ENCODE results near the gene ITIH5. TPM values are rescaled to one million over a fixed set of nuclear protein-coding genes. Genes with fewer than 3 reads are reported as not detected.
"Not testable (repeated sequence)": the region's sequence is repeated elsewhere in the genome, so short reads cannot be mapped to it uniquely, and the experiment has no call there.

ITIH5 gene
- total RNA-seq, 1 donor from 2014 or later = not detected

DNA sequence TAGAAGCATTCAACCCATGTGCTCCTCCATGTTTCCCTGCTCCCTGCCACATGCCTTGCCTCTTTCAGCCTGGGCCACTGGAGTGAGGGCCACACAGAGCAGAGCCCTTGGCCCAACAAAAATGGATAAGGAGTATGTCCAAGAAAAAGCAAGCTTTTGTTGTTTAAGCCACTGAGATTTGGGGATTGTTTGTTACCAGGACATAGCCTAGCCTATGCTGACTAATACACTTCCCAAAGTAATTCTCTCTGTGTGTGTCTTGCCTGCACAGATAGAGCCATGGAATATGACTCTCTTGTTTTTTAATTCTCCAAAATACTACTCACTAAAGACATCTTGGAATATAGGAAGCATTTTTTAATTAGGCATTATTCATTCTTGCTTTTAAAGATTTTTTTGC is 22.8 kb upstream of the ITIH5 start:
- intact Hi-C loops (cut with micrococcal nuclease) = loop anchor here (5.0 to 10.0 kb wide), 2 partner anchors 275 to 1613 kb away; partner anchors contain the start of gene SFMBT2

DNA sequence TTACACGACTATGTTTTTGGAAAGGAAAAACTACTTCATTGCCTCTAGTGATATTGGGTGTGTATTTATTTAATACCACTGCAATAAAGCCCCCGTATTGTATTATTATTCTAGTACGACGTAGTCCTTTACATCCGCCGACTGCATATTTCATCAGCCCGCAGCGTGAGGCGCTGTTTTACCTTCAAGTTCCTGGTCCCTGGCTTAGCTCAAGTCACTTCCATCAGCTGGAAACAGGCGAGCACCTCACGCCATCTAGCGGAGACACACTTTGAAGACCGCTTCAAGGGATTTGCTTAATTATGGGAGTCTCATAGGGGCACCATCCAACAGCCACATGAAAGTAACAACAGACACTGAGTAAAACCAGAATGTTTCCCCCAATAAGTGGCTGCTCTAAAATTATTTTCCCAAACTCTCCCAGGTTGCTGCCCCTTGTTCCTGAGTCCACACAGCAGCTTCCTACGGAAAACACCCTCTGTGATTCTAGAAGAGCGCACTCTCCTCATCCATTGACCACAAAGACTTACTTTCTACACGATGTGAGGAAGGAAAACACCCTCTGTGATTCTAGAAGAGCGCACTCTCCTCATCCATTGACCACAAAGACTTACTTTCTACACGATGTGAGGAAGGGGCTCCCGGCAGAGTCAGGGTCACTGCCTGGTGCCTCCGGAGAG is 20.6 kb upstream of the ITIH5 start:
- intact Hi-C loops (cut with micrococcal nuclease) = loop anchor here (1.0 to 10.0 kb wide), 4 partner anchors 162 to 1615 kb away; partner anchors contain the start of gene SFMBT2

DNA sequence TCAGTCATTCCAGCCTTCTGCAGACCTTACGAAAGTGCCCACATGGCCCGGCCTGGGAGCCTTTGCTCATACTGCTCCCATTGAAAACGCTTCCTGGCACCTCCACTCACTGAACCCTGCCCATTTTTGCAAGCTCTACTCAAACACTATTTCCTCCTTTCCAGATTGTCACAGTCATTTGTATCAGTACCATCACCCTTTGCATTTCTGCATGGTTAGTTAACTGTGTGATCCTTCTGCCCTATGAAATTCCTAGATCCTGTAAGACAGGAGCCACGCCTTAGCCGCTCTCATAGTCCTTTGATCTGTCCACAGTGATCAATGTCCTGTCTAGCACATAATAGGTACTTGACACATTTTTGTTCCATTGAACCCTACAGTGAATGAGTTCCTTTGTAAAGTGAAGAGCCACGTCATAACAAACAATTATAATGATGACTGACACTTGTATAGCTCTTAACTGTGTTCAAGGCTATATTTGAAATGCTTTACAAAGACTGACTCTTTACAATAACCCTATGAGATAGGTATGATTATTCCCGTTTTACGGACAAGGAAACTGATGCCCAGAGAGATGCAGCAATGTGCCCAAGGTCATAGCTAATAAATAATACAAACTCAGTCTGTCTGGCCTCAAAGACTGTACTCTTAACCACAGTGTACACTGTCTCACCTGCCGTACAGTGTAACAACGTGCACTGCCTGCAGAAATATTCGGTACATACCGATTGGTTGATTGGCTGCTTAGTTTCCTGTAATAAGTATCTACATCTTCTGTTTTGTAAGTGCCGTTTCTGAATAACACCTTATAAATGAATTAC is 19.8 kb upstream of the ITIH5 start:
- intact Hi-C loops (cut with micrococcal nuclease) = loop anchor here (1.0 to 10.0 kb wide), 4 partner anchors 161 to 1616 kb away; partner anchors contain the start of gene SFMBT2

DNA sequence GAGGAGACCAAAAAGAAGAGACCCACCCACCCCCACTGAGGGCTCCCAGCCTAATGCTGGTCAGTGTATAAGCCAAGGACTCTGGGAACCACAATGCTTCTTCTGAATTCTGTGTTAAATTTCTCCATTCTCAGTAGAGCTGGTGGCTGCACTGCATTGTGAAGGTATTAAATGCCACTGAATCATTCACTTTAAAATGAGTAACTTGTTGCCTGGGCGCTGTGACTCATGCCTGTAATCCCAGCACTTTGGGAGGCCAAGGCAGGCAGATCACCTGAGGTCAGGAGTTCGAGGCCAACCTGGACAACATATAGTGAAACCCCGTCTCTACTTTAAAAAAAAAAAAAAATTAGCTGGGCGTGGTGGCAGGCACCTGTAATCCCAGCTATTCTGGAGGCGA is 13.3 kb upstream of the ITIH5 start:
- intact Hi-C loops (cut with micrococcal nuclease) = loop anchor here (10.0 kb wide), 1 partner anchor 265 kb away; the partner anchor contains the start of gene SFMBT2

DNA sequence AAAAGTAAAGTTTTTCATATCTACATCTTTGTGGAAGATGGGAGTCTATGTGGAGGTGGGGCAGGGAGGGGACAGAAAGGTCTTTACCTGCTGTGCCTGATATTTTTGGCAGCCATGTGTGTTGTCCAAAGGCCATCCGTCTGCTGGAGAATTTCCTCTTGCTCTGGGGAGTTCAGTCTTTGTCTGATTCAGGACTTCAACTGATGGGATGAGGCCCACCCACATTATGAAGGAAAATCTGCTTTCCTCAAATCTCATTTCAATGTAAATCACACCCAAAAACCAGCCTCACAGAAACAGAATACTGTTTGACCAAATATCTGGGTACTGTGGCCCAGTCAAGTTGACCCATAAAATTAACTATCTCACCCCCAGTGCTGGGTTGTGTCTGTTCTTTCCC is 12.5 kb upstream of the ITIH5 start:
- intact Hi-C loops (cut with micrococcal nuclease) = no loop called here

DNA sequence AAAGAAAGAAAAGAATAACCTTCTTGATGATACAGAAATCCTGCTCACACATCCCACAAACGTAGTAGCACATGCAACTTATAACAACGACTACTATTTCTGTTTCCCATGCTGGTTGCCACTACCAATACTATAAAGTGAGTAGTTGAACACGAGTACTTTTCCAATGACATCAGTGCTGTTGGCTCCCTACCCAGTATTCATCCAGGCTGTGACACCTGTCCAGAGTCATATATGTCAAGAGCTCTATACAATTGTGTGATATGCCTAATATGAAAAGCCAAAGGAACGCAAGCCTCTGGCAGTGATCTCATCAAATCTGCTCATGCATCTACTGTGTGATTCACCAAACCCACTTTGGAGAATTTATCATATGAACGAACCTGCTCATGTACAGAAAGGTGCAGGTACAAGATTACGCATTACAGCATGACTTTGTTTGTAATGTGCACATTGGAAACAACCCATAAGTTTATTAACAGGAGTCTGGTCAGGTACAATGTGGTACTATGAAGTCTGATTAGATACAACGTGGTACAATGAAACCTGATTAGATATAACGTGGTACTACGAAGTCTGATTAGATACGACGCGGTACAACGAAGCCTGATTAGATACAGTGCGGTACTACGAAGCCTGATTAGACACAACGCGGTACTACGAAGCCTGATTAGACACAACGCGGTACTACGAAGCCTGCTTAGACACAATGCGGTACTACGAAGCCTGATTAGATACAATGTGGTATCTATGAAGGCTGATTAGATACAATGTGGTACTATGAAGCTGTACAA is 5.8 kb upstream of the ITIH5 start:
- intact Hi-C loops (cut with micrococcal nuclease) = no loop called here

DNA sequence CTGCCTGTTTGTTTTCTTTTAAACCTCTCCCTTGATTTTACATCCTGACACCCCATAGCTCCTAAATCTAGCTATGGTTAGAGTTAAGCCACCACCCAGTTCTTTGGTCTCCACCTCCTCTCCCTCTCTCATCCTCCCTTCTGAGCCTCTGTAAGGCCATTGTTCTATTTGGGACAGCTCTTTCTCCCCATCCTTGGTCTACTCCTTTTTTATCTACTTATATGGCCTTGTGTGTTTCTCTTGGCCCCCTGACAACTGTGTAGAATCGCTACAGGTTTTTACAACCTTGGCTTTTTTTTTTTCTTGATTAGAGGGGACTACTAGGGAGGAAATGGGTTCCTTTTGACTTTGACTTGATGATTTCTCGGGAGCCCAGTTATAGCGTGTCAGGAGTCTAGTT is 3.4 kb upstream of the ITIH5 start:
- intact Hi-C loops (cut with micrococcal nuclease) = no loop called here

DNA sequence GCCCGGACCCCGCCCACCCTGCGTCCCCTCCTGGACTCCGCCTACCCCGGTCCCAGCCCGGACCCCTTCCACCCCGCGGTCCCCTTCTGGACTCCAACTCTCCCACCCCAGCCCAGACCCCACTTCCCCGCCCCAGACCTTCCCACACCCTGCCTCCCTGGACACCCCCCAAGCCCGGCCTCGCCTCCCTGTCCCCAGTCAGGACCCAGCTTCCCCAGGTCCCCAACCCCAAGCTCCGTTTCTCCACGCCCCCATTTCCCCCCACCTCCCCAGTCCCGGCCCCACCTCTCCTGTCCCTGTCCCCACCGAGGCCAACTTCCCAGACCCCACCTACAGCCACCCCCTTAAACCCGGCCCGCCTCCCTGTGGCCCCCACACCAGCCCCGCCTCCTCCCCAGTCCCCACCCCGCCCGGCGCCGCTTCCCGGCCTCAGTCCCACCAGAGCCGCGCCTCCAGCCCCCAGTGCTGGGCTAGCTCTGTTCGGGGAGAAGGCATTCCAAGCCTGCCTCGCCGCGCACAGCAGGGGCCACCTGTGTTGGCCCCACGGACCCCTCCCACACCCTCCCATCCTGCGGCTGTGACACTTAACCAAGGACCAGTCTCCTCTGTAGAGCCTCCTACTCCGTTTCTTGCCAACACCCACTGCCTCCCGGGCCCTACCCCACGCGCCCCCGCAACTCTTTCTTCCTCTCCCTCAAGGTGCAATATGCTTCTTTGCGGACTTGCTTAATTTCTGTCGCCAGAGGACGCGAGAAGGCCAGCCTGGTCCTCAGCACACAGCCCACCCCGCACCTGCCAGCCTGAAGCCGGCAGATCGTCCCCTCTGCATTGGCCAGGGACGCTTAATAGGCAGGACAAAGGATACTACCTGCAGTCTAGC is 736 bp upstream of the ITIH5 start:
- intact Hi-C loops (cut with micrococcal nuclease) = no loop called here

DNA sequence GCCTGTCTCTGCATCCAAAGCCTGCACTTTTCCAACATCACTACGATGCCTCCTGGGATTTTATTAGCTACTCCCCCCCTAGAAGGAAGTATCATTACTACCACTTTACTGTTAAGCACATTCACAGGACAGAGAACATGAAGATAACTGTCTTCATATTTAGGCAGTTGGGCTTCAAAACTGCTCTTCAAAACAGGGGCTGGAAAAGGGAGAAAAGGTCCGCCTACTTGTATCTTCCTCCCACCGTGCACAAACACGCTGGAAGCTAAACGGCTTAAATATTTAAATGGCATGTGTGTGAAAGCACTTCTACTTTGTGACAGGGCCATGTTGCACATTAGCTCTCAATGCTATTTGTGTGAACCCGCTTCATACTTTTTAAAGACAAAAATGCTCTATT is 999 bp downstream of the ITIH5 start:
- intact Hi-C loops (cut with micrococcal nuclease) = no loop called here

DNA sequence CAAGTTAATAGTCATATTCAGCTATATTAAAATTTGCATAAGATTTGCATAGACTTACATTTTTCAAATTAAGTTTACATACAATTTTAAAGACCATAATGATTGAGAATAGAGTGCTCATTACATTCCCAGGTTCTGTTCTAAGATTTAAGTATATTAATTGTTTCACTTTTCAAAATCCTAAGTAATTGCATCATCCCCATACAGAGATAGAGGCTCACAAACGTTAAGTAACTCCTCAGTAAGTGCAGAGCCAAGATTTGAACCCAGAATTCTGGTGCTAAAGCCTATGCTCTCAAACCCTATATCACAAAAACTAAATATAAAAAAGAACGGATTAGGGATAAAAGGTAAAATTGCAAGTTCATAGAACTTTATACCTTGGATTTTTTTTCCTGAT is 2.1 kb downstream of the ITIH5 start:
- intact Hi-C loops (cut with micrococcal nuclease) = no loop called here

DNA sequence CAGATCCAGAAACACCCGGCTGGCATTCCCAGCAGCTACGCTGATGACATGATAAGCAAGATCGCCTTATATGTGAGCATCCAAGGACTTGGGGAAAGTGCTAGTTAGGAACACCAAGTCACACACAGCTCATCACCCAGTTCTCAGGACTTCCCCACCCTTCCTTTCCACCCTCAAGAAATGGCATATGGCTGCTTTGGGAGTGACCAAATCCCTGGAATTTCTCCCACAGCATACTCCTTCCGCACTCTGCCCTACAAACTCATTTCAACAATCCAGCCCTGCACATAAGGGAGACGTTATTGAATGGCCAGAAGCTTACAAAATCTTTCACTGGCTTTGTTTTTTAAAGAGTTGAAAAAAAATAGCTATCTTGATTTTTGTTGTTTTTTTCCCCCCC is 4.2 kb downstream of the ITIH5 start:
- intact Hi-C loops (cut with micrococcal nuclease) = no loop called here

DNA sequence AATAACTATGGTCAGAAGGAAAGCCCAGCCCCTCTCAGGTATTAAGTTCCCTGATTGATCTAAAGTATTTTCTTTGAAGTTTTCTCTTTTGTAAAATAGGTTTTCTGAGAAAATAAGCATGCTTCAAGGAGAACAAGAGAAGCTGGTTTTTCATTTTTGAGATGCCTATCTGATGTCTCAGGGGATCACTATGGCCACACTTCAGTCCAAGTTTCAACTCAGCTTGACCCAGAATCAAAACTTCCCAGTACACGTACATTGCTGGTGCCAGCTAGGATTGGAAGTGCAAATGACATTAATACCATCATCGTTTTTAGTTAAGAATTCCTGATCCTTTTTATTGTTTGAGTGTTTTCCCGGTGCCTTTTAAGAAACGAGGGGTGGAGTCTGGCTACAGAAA is 7.2 kb downstream of the ITIH5 start:
- intact Hi-C loops (cut with micrococcal nuclease) = no loop called here

DNA sequence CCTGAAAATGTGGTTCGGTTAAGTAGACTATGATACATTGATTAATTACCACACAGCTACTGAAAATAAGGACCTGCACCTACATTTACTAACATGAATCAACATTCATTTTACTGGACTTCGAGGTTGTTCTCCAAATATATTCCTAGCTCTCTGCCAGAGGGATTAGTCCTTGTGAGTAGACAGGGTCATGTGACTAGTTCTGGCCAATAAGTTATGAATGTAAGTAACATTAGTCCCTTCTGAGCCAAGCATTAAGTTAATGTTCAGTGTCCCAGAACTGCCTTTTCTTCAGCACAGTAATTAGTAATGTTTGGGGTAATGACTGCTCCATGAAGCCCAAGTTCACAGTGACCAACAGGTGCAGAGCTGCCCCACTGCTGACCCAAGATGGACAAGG is 9.2 kb downstream of the ITIH5 start:
- intact Hi-C loops (cut with micrococcal nuclease) = no loop called here

DNA sequence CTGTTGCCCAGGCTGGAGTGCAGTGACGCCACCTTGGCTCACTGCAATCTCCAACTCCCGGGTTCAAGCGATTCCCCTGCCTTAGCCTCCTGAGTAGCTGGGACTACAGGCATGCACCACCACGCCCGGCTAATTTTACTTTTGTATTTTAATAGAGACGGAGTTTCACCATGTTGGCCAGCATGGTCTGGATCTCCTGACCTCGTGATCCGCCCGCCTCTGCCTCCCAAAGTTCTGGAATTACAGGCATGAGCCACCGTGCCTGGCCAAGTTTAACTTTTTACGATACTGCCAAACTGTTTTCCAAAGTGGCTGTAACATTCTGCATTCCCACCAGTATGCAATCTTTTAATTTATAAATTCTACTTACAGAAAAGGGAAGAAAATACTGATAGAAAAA is 9.7 kb downstream of the ITIH5 start:
- intact Hi-C loops (cut with micrococcal nuclease) = not testable (repeated sequence)

DNA sequence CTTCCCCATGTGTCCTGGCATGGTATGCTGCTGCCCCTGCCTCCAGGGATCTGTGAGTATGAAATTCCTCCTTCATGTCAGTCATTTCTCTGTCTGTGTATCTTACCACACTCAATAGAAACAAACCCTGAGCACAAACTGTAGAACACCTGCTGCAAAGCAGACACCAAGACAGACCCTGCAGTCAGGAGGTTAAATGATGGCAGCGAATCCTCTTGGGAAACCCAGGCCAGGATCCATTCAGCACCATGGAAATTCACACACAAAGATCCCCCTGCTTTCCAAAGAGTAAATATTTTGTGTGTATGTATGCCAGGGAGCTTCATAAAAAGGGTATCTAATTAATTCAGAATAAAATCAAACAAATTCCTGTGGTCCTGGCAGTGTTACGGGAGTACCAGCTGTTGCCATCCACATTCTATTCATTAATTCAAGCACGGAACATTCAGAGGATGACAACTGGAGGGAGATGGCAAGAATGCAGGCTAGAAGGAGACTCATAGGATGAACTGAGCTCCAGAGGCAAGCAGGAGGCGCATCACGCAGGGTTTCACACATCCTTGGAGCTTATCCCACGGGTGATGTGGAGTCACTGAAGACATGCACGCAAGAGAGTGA is 14.8 kb downstream of the ITIH5 start:
- intact Hi-C loops (cut with micrococcal nuclease) = no loop called here

DNA sequence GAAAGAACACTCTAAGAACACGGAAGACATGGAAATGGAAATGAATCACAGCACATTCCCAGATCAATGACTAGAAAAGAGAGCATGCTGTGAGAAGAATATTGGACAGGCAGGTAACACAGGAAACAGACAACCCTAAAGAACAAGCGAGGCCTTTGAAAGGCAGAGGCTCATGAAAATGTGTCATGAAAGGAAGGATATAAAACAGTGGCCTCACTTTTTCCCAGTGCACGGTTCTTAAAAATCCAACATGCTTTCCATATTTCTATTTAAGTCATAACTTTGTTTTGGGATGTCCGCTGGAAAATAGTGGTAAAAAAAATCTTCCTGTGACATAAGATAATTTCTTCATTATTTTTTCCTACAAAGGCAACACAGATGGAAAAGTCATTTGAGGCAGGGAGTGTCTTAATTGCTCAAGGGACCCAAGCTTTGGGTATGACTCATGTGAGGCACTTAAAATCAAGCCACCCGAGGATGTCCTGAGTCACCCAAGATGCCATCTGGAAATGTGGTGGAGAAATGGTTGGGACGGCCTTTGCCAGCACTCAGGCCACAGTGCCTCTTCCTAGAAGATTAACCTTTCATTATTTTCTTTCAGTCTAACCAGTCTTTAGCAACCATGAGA is 17.0 kb downstream of the ITIH5 start:
- intact Hi-C loops (cut with micrococcal nuclease) = no loop called here

DNA sequence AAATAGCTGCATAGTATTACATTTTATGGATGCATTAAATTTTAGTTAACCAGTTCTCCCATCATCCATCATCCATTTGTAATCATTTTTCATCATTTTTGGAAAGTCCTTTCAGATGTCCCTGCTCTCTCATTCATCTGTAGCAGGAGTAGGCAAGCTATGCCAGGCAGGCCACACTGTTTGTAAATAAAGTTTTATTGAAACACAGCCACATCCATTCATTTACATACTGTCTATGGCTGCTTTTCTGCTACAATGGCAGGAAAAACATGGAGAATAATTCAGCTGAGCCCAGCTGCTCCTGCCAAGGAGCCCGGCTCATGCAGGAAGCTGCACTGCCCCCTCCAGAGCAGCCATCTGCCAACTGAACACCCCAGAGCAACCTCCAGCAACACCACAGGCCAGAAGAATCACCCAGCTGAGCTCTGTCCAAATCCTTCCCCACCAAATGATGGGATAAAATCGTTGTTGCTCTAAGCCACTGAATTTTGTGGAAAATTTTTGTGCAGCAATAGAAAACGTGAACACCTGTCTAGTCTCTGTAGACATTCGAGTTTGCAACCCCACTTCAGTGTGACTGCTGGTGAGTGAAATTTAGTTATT is 19.6 kb downstream of the ITIH5 start:
- intact Hi-C loops (cut with micrococcal nuclease) = no loop called here

DNA sequence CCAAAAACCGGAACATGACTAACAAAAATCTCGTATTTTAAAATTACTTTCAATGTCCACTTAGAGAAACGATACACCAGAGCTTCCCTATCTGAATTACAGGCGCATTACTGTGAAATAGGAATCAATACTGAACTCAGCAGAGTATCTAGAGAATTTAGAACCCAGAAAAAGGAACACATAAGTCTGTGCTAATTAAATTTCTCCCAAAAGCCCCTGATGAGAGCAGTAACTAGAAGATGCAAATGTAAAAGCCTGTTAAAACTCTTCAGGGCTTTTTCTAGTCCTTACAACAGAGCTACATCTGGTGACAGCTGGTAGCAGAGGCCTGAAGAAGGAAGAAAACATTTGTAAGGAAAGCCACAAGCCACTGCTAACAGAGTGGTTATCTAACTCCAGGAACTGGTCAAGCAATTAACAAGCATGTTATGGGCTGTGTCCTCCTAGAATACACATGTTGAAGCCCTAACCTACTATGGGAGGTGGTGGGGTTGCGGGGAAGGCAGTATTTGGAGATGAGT is 24.2 kb downstream of the ITIH5 start:
- intact Hi-C loops (cut with micrococcal nuclease) = no loop called here

DNA sequence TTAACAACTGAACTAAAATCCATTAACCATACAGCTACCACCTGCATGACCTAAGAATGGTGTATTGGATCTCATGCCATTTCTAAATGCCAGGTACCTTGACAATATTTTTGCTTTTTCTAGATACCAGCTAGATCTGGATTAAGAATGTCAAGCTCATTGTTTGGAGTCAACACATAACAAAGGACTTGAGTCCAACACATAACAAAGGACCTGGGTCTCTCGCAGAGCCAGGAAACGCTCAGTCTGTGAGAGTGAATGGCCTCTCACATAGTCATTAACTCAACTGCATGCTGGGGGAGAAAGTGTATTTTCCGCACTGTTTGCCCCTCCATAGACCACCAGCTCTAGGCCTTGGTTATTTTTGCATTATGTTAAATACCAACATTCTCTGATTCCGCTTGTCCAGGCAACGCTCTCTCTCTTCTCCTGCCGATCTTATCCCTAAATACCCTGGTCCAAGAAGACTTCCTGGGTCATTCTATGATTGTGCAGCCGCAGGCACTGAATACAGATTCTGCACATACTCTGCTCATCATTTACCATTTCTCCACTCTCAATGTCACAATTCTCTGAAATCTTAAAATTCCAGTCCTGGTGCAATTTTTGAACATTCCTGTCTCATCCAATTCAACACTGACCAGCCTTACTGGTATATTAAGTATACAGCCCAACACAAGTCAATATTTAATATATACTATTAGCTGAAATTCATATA is 31.2 kb downstream of the ITIH5 start:
- intact Hi-C loops (cut with micrococcal nuclease) = no loop called here
